H9 (cell line): ENCODE data around the gene ABCF2. TPM values are rescaled to one million over a fixed set of nuclear protein-coding genes. Genes with fewer than 3 reads are reported as not detected.
A peak's percentile ranks its signal among the peaks of the same experiment; 100 is the strongest.

Source experiments
- DNase-seq: peaks from one replicate; pipeline ENCODE4 v3.0.0-alpha.2; 2017
- H2AFZ ChIP-seq: one replicate; pipeline ENCODE4 v1.6.1; 2013; ENCODE audit warnings: mild to moderate bottlenecking, low read length, control low read depth, moderate library complexity
- H2AK5ac ChIP-seq: 2 replicates; pipeline ENCODE4 v1.6.1; 2013; ENCODE audit warnings: low read length, control low read depth, mixed read lengths; ENCODE audit not compliant: insufficient read length
- H2BK120ac ChIP-seq: one replicate; pipeline ENCODE4 v1.6.1; 2013; ENCODE audit warnings: low read depth, mild to moderate bottlenecking, low read length, control low read depth, inconsistent platforms; ENCODE audit not compliant: poor library complexity, severe bottlenecking
- H2BK12ac ChIP-seq: 2 replicates; pipeline ENCODE4 v1.6.1; 2013; ENCODE audit warnings: low read length, control low read depth, mixed read lengths, low read depth; ENCODE audit not compliant: insufficient read length
- H2BK15ac ChIP-seq: 2 replicates; pipeline ENCODE4 v1.6.1; 2013; ENCODE audit warnings: low read depth, low read length, control low read depth
- H2BK20ac ChIP-seq: one replicate; pipeline ENCODE4 v1.6.1; 2013; ENCODE audit warnings: low read depth, mild to moderate bottlenecking, low read length, control low read depth, inconsistent platforms; ENCODE audit not compliant: poor library complexity, severe bottlenecking
- H2BK5ac ChIP-seq: 2 replicates; pipeline ENCODE4 v1.6.1; 2013; ENCODE audit warnings: low read length, control low read depth, mixed read lengths; ENCODE audit not compliant: insufficient read length
- H3K14ac ChIP-seq: 2 replicates; pipeline ENCODE4 v1.6.1; 2013; ENCODE audit warnings: low read length, control low read depth; ENCODE audit not compliant: insufficient read depth
- H3K18ac ChIP-seq: 2 replicates; pipeline ENCODE4 v1.6.1; 2013; ENCODE audit warnings: low read depth, mild to moderate bottlenecking, mixed read lengths, low read length, control low read depth; ENCODE audit not compliant: insufficient read length
- H3K23ac ChIP-seq: 2 replicates; pipeline ENCODE4 v1.6.1; 2013; ENCODE audit warnings: low read length, control low read depth, mixed read lengths, low read depth; ENCODE audit not compliant: insufficient read length
- H3K23me2 ChIP-seq: 2 replicates; pipeline ENCODE4 v1.6.1; 2013; ENCODE audit warnings: low read depth, mild to moderate bottlenecking, mixed read lengths, low read length, control low read depth; ENCODE audit not compliant: insufficient read length, poor library complexity, severe bottlenecking
- H3K27ac ChIP-seq: 2 replicates; pipeline ENCODE4 v1.5.1; 2013; ENCODE audit warnings: low read length, control low read depth, mixed read lengths, low read depth; ENCODE audit not compliant: insufficient read length
- H3K27me3 ChIP-seq: 2 replicates; pipeline ENCODE4 v1.6.1; 2013; ENCODE audit warnings: low read length, control low read depth, inconsistent platforms; ENCODE audit not compliant: insufficient read depth
- H3K4ac ChIP-seq: 2 replicates; pipeline ENCODE4 v1.6.1; 2013; ENCODE audit warnings: low read depth, mild to moderate bottlenecking, control low read depth, inconsistent platforms, low read length, moderate library complexity
- H3K4me1 ChIP-seq: 2 replicates; pipeline ENCODE4 v1.6.1; 2013; ENCODE audit warnings: low read length, control low read depth, inconsistent platforms; ENCODE audit not compliant: insufficient read depth
- H3K4me2 ChIP-seq: 2 replicates; pipeline ENCODE4 v1.6.1; 2013; ENCODE audit warnings: low read length, control low read depth, mixed read lengths; ENCODE audit not compliant: insufficient read length, insufficient read depth
- H3K56ac ChIP-seq: 2 replicates; pipeline ENCODE4 v1.6.1; 2013; ENCODE audit warnings: low read depth, mild to moderate bottlenecking, mixed read lengths, low read length, control low read depth; ENCODE audit not compliant: insufficient read length
- H3K79me1 ChIP-seq: 2 replicates; pipeline ENCODE4 v1.6.1; 2013; ENCODE audit warnings: low read depth, mild to moderate bottlenecking, moderate library complexity, low read length, control low read depth, inconsistent platforms; ENCODE audit not compliant: insufficient read depth, poor library complexity, severe bottlenecking
- H3K79me2 ChIP-seq: 2 replicates; pipeline ENCODE4 v1.6.1; 2013; ENCODE audit warnings: low read length, control low read depth, inconsistent platforms; ENCODE audit not compliant: insufficient read depth
- H3K9ac ChIP-seq: 2 replicates; pipeline ENCODE4 v1.6.1; 2013; ENCODE audit warnings: low read length, control low read depth, mixed read lengths; ENCODE audit not compliant: insufficient read length; ENCODE audit errors: extremely low read depth
- H3K9me3 ChIP-seq: one replicate; pipeline ENCODE4 v1.6.1; 2013; ENCODE audit warnings: low read depth, low read length, inconsistent platforms; ENCODE audit not compliant: control insufficient read depth
- H3T11ph ChIP-seq: one replicate; pipeline ENCODE4 v1.6.1; 2013; ENCODE audit warnings: mild to moderate bottlenecking, low read length, control low read depth, inconsistent platforms
- H4K20me1 ChIP-seq: one replicate; pipeline ENCODE4 v1.6.1; 2013; ENCODE audit not compliant: control insufficient read depth, insufficient read length, insufficient read depth
- H4K5ac ChIP-seq: 2 replicates; pipeline ENCODE4 v1.6.1; 2013; ENCODE audit warnings: low read depth, mild to moderate bottlenecking, mixed read lengths, low read length, control low read depth; ENCODE audit not compliant: insufficient read length
- H4K8ac ChIP-seq: replicated peaks from 2 replicates; pipeline ENCODE4 v1.6.1; 2013; ENCODE audit warnings: low read length, control low read depth, mixed read lengths, low read depth; ENCODE audit not compliant: insufficient read length
- H4K91ac ChIP-seq: 2 replicates; pipeline ENCODE4 v1.6.1; 2013; ENCODE audit warnings: low read depth, mild to moderate bottlenecking, moderate library complexity, mixed read lengths, low read length, control low read depth; ENCODE audit not compliant: insufficient read length
- H3K27ac Mint-ChIP-seq, 3 experiments: 2 replicates in 2 of 3; 3 replicates in 1 of 3; pipeline ENCODE4 v1.8.0; 2020 to 2021; ENCODE audit warnings: mixed read lengths in 3 of 3, mild to moderate bottlenecking in 1 of 3, moderate library complexity in 1 of 3
- H3K27me3 Mint-ChIP-seq: 2 replicates; pipeline ENCODE4 v1.8.0; 2021; ENCODE audit warnings: low read depth, mild to moderate bottlenecking, moderate library complexity, mixed read lengths
- H3K36me3 Mint-ChIP-seq, 3 experiments: 2 replicates in 2 of 3; 3 replicates in 1 of 3; pipeline ENCODE4 v1.8.0; 2020 to 2021; ENCODE audit warnings: low read depth in 3 of 3, mixed read lengths in 3 of 3; ENCODE audit not compliant: insufficient read depth in 1 of 3
- H3K4me1 Mint-ChIP-seq, 2 experiments: 2 replicates each; pipeline ENCODE4 v1.8.0; 2020; ENCODE audit warnings: mixed read lengths in 2 of 2
- H3K4me3 Mint-ChIP-seq, 2 experiments: 2 replicates in 1 of 2; 3 replicates in 1 of 2; pipeline ENCODE4 v1.8.0; 2020 to 2021; ENCODE audit warnings: mild to moderate bottlenecking in 2 of 2, mixed read lengths in 2 of 2, moderate library complexity in 1 of 2
- H3K9me3 Mint-ChIP-seq, 2 experiments: 2 replicates in 1 of 2; 3 replicates in 1 of 2; pipeline ENCODE4 v1.8.0; 2020; ENCODE audit warnings: mild to moderate bottlenecking in 2 of 2, mixed read lengths in 2 of 2, moderate library complexity in 1 of 2
- CTCF ChIP-seq: fragments of 200-600 bp; sonication (generic); conservative IDR thresholded peaks from 3 replicates; pipeline ENCODE4 v1.8.0; 2021; ENCODE audit warnings: antibody characterized with exemption, mild to moderate bottlenecking
- WGBS: extraction: QIAGEN DNeasy Blood & Tissue Kit; methylation state at CpG from one replicate; pipeline ENCODE4 v1.1.7; 2013; ENCODE audit warnings: missing lambda C conversion rate, low lambda C conversion rate, mixed read lengths; ENCODE audit not compliant: insufficient read length; ENCODE audit errors: extremely low coverage; 5-methylcytosine and 5-hydroxymethylcytosine counted together
- total RNA-seq: library from RNA; stranded (reverse); gene quantifications from 2 replicates; pipeline ENCODE4 v1.2.1, GENCODE V29; 2021

The ABCF2 gene
- total RNA-seq, 1 experiment from 2014 or later: 70.1 TPM

DNA sequence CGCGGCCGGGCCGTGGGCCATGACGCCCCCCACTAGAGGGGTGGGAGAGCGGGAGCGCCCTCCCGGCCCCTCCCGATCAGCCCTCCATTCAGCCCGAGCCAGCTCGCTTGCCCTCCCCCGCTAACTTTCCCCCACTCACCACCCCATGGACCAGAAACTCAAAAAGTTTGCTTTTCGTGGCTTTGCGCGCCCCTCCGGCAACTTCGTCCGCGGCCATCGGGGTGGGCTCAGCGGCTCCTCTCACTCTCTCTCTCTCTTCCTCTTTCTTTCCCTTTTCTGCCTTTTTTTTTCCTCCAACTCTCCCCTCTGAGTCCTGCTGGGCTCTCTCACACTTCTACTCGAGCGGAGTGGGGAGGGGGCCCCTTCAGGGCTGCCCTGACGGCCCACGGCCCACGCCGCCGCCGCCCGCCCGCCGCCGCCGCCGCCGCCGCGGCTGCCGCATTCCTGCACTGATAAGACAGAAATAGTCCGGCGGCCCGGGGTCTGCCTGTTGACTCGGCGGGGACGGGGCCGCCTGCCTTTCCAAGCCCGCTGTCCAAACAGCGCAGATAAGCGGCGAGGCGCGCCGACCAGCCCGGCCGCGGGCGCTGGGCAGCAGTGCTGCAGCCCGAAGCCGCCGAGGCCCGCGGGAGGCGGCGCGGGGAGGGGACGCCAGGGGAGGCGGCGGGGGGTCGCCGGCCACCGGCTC, 21.5 kb upstream of the ABCF2 start, which contains the start of gene SMARCD3:
Gene SMARCD3, minus strand, starts transcription at position 349 of the 688 bp plus-strand sequence. Its CDS starts 132 bp downstream, at position 217.
- H3K79me2 ChIP-seq: no peaks in the 10 kb centered on the region
- peak within 1 kb of the TSS in 1 of 3 experiments; percentile 52; a peak in 1 of 7 replicates for H3K27ac Mint-ChIP-seq
- H3K9ac ChIP-seq: no peak within 1 kb of the TSS
- H3K9me3 Mint-ChIP-seq: no peaks in the 10 kb centered on the region; a peak in 1 of 5 replicates
- no peaks in the 10 kb centered on the region for H3K79me1 ChIP-seq
- H2BK5ac ChIP-seq: no peak within 1 kb of the TSS
- H3K36me3 Mint-ChIP-seq: no peaks in the 10 kb centered on the region
- H3K4me1 ChIP-seq: peaks cover 7% of the 10 kb centered on the region; the same call in 1 of the 2 replicates
- no peak within 1 kb of the TSS for H3K27ac ChIP-seq
- no peak within 1 kb of the TSS for H2BK120ac ChIP-seq
- peak within 1 kb of the TSS; percentile 71 for H3K4me2 ChIP-seq
- H4K8ac ChIP-seq: no peak within 1 kb of the TSS
- peaks cover 80% of the 10 kb centered on the region for H3K27me3 Mint-ChIP-seq
- peaks cover 22% of the 10 kb centered on the region for H3K23me2 ChIP-seq
- peak within 1 kb of the TSS; percentile 72 to 92 for H3K4me3 Mint-ChIP-seq
- H4K91ac ChIP-seq: no peak within 1 kb of the TSS
- H2BK15ac ChIP-seq: no peak within 1 kb of the TSS
- peaks cover 19% of the 10 kb centered on the region; the same call in 1 of the 2 replicates for H3K27me3 ChIP-seq
- DNase-seq: peak; percentile 61
- WGBS: no CpG with 5 or more reads among the region's 71 CpGs
- no peaks in the 10 kb centered on the region for H4K20me1 ChIP-seq
- no peak within 1 kb of the TSS for H2BK20ac ChIP-seq
- no peak within 1 kb of the TSS for H3K14ac ChIP-seq
- H4K5ac ChIP-seq: no peak within 1 kb of the TSS
- H3K56ac ChIP-seq: no peak within 1 kb of the TSS
- H3K18ac ChIP-seq: no peak within 1 kb of the TSS
- H2AK5ac ChIP-seq: no peak within 1 kb of the TSS
- peaks cover 56 to 68% of the 10 kb centered on the region in 2 experiments for H3K4me1 Mint-ChIP-seq
- H3K4ac ChIP-seq: no peak within 1 kb of the TSS
- H3K9me3 ChIP-seq: no peaks in the 10 kb centered on the region
- TF ChIP-seq CTCF: no peak; the same call in 2 of the 3 replicates
- H3T11ph ChIP-seq: no peak within 1 kb of the TSS
- H3K23ac ChIP-seq: no peak within 1 kb of the TSS
- H2AFZ ChIP-seq: no peak within 1 kb of the TSS
- no peak within 1 kb of the TSS for H2BK12ac ChIP-seq
